CD14-positive monocyte (primary cell): ENCODE results near the gene CILP2. TPM values are rescaled to one million over a fixed set of nuclear protein-coding genes. Genes with fewer than 3 reads are reported as not detected.

Experiments
- DNase-seq, 3 donors: peaks; one replicate each; pipeline ENCODE4 v3.0.0-alpha.2; 2011 to 2022
- H2AFZ ChIP-seq: 2 replicates; pipeline ENCODE4 v1.6.0; 2012; ENCODE audit warnings: mild to moderate bottlenecking, low read depth, low read length, inconsistent platforms; ENCODE audit not compliant: insufficient read depth, poor library complexity, severe bottlenecking
- H3K27ac ChIP-seq, 2 donors: 1 replicate in 1 of 2; 2 replicates in 1 of 2; pipeline ENCODE4 v1.5.1; 2012 to 2013; ENCODE audit warnings: low read length in 2 of 2, control low read depth in 1 of 2, inconsistent platforms in 1 of 2, low read depth in 1 of 2, mild to moderate bottlenecking in 1 of 2
- H3K27me3 ChIP-seq, 2 donors: one replicate each; pipeline versions ENCODE4 v1.6.0 to v1.6.1; 2011 to 2013; ENCODE audit warnings: low read length in 2 of 2; ENCODE audit not compliant: control insufficient read depth in 2 of 2, insufficient read depth in 2 of 2
- H3K36me3 ChIP-seq, 2 donors: replicated peaks in 1 of 2; 1 replicate in 1 of 2; 2 replicates in 1 of 2; pipeline versions ENCODE4 v1.5.1 to v1.6.1; 2012 to 2013; ENCODE audit warnings: low read length in 2 of 2, control low read depth in 1 of 2, inconsistent platforms in 1 of 2, mild to moderate bottlenecking in 1 of 2; ENCODE audit not compliant: insufficient read depth in 2 of 2, control insufficient read depth in 1 of 2
- H3K4me1 ChIP-seq, 2 donors: 1 replicate in 1 of 2; 2 replicates in 1 of 2; pipeline versions ENCODE4 v1.5.1 to v1.6.1; 2012 to 2013; ENCODE audit warnings: low read length in 2 of 2, control low read depth in 1 of 2, inconsistent platforms in 1 of 2, mild to moderate bottlenecking in 1 of 2, moderate library complexity in 1 of 2; ENCODE audit not compliant: insufficient read depth in 2 of 2, control insufficient read depth in 1 of 2
- H3K4me2 ChIP-seq: replicated peaks from 2 replicates; pipeline ENCODE3; 2012; ENCODE audit warnings: low read length, moderate library complexity, mild to moderate bottlenecking; ENCODE audit not compliant: poor library complexity, severe bottlenecking; ENCODE audit errors: extremely low read depth
- H3K4me3 ChIP-seq, 3 experiments: fragments of 200-600 bp in 1 of 3; sonication (generic) in 1 of 3; replicated peaks in 1 of 3; 1 replicate in 2 of 3; 2 replicates in 1 of 3; pipeline ENCODE4 v1.5.1; 2011 to 2013; ENCODE audit warnings: low read length in 3 of 3, mild to moderate bottlenecking in 3 of 3, control low read depth in 2 of 3, low read depth in 2 of 3, inconsistent platforms in 1 of 3, moderate library complexity in 1 of 3
- H3K79me2 ChIP-seq: 2 replicates; pipeline ENCODE4 v1.6.0; 2012; ENCODE audit warnings: mild to moderate bottlenecking, control low read depth, inconsistent platforms, low read length, moderate library complexity; ENCODE audit not compliant: insufficient read depth
- H3K9ac ChIP-seq: 2 replicates; pipeline ENCODE4 v1.6.0; 2017; ENCODE audit warnings: low read length, mild to moderate bottlenecking; ENCODE audit not compliant: insufficient read depth, poor library complexity, severe bottlenecking
- H3K9me3 ChIP-seq, 2 donors: replicated peaks in 1 of 2; 1 replicate in 1 of 2; 2 replicates in 1 of 2; pipeline versions ENCODE4 v1.5.1 to v1.6.1; 2012 to 2013; ENCODE audit warnings: low read length in 2 of 2, control low read depth in 1 of 2; ENCODE audit not compliant: control insufficient read depth in 1 of 2, insufficient read depth in 1 of 2
- H4K20me1 ChIP-seq: 2 replicates; pipeline ENCODE4 v1.6.0; 2012; ENCODE audit warnings: mild to moderate bottlenecking, low read length, control low read depth, moderate library complexity; ENCODE audit not compliant: insufficient read depth
- H3K27ac Mint-ChIP-seq, 7 donors: one replicate each; pipeline ENCODE4 v1.8.0; 2020; ENCODE audit warnings: mild to moderate bottlenecking in 7 of 7, mixed read lengths in 7 of 7, moderate library complexity in 6 of 7, inconsistent platforms in 2 of 7
- H3K27me3 Mint-ChIP-seq, 3 donors: one replicate each; pipeline ENCODE4 v1.8.0; 2021 to 2022; ENCODE audit warnings: low read depth in 3 of 3, mild to moderate bottlenecking in 3 of 3, mixed read lengths in 3 of 3, moderate library complexity in 3 of 3, inconsistent platforms in 1 of 3
- H3K36me3 Mint-ChIP-seq, 2 donors: one replicate each; pipeline ENCODE4 v1.8.0; 2020; ENCODE audit warnings: mixed read lengths in 2 of 2, inconsistent platforms in 1 of 2, mild to moderate bottlenecking in 1 of 2
- H3K4me1 Mint-ChIP-seq: one replicate; pipeline ENCODE4 v1.8.0; 2020; ENCODE audit warnings: mild to moderate bottlenecking, mixed read lengths
- H3K4me3 Mint-ChIP-seq, 2 donors: one replicate each; pipeline ENCODE4 v1.8.0; 2020; ENCODE audit warnings: mild to moderate bottlenecking in 2 of 2, mixed read lengths in 2 of 2, moderate library complexity in 1 of 2
- H3K9me3 Mint-ChIP-seq, 7 donors: one replicate each; pipeline ENCODE4 v1.8.0; 2020 to 2022; ENCODE audit warnings: mixed read lengths in 7 of 7, mild to moderate bottlenecking in 6 of 7, moderate library complexity in 6 of 7, inconsistent platforms in 2 of 7
- WGBS: methylation state at CpG from one replicate; pipeline ENCODE4 v1.1.5; 2013; ENCODE audit warnings: missing lambda C conversion rate; ENCODE audit not compliant: insufficient coverage; 5-methylcytosine and 5-hydroxymethylcytosine counted together
- intact Hi-C, 2 donors: fragments of 100-400 bp; cut with micrococcal nuclease; formaldehyde crosslinking; loops; one replicate each; pipeline versions ENCODE4 v1.15.0 to v1.15.1; 2023
- polyA plus RNA-seq, 3 donors: library from polyadenylated mRNA; depleted of rRNA in 1 of 3; unstranded in 2 of 3; stranded (reverse) in 1 of 3; fragments of 300-500 nt in 2 of 3; fragments of >200 nt in 1 of 3; fragmentation: Illumina TruSeq in 2 of 3; gene quantifications; 1 replicate in 2 of 3; 2 replicates in 1 of 3; pipeline ENCODE4 v1.2.3, GENCODE V29; 2012 to 2021
- TF ChIP-seq, protein P1 (sequence below): fragments of 200-600 bp; IDR thresholded peaks from one replicate; pipeline ENCODE4 v1.8.0; 2022; ENCODE audit warnings: antibody characterized with exemption, mild to moderate bottlenecking

The CILP2 gene
- polyA plus RNA-seq, 3 donors: 0.04 TPM; not detected in 2

GRCh38 chr19:19492026-19492610 is 45.9 kb upstream of the CILP2 start:
- H3K4me3 ChIP-seq: no peak overlapping the region
- H3K27ac Mint-ChIP-seq: peak overlapping the region in 3 of 7 donors; percentile 14 to 58 (median 50)

GRCh38 chr19:19493841-19494546 is 44.1 kb upstream of the CILP2 start:
- no peak overlapping the region for H3K4me3 Mint-ChIP-seq
- H3K4me2 ChIP-seq: no peak overlapping the region
- no peak overlapping the region for H3K9ac ChIP-seq
- no peak for DNase-seq
- H3K36me3 Mint-ChIP-seq: peaks cover 65 to 85% of the 10 kb centered on the region in 2 donors
- peaks cover 0 to 2% (median 0%) of the 10 kb centered on the region in 7 donors for H3K9me3 Mint-ChIP-seq
- H3K79me2 ChIP-seq: peaks cover 43% of the 10 kb centered on the region
- H2AFZ ChIP-seq: no peak overlapping the region
- H3K36me3 ChIP-seq: peaks cover 70 to 81% of the 10 kb centered on the region in 2 donors
- peak overlapping the region in 1 of 2 donors; percentile 20 for H3K27ac ChIP-seq
- peaks cover 0 to 1% (median 0%) of the 10 kb centered on the region in 3 donors for H3K27me3 Mint-ChIP-seq
- peaks cover 54% of the 10 kb centered on the region for H4K20me1 ChIP-seq
- TF ChIP-seq, protein P1, sequence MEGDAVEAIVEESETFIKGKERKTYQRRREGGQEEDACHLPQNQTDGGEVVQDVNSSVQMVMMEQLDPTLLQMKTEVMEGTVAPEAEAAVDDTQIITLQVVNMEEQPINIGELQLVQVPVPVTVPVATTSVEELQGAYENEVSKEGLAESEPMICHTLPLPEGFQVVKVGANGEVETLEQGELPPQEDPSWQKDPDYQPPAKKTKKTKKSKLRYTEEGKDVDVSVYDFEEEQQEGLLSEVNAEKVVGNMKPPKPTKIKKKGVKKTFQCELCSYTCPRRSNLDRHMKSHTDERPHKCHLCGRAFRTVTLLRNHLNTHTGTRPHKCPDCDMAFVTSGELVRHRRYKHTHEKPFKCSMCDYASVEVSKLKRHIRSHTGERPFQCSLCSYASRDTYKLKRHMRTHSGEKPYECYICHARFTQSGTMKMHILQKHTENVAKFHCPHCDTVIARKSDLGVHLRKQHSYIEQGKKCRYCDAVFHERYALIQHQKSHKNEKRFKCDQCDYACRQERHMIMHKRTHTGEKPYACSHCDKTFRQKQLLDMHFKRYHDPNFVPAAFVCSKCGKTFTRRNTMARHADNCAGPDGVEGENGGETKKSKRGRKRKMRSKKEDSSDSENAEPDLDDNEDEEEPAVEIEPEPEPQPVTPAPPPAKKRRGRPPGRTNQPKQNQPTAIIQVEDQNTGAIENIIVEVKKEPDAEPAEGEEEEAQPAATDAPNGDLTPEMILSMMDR: no peak
- peaks cover 19% of the 10 kb centered on the region for H3K4me1 Mint-ChIP-seq
- H3K27me3 ChIP-seq: no peaks in the 10 kb centered on the region
- H3K4me1 ChIP-seq: peaks cover 14 to 17% of the 10 kb centered on the region in 2 donors
- H3K9me3 ChIP-seq: no peaks in the 10 kb centered on the region
- intact Hi-C loops: loop anchor here in 1 of 2 donors (5.0 kb wide), 1 partner anchor 347 kb away; no protein-coding TSS in a partner anchor
- 98% methylated on average over 13 of the region's 15 CpGs for WGBS
- no peak overlapping the region for H3K4me3 ChIP-seq
- peak overlapping the region in 1 of 7 donors; percentile 58 for H3K27ac Mint-ChIP-seq

More at GRCh38 chr19:19492026-19492610, 45.9 kb upstream of the CILP2 start:
- intact Hi-C loops: loop anchor here in 1 of 2 donors (5.0 kb wide), 1 partner anchor 345 kb away; no protein-coding TSS in a partner anchor
- H3K27ac ChIP-seq: no peak overlapping the region
- Mint-ChIP-seq H3K4me1 (peaks cover 34% of the 10 kb centered on the region), H3K36me3 (peaks cover 46 to 69% of the 10 kb centered on the region in 2 donors), H3K9me3 (no peaks in the 10 kb centered on the region), H3K4me3 (no peak overlapping the region), H3K27me3 (peaks cover 0 to 2% (median 1%) of the 10 kb centered on the region in 3 donors)
- H3K9ac ChIP-seq: no peak overlapping the region
- DNase-seq: no peak
- no peak overlapping the region for H3K4me2 ChIP-seq
- H3K79me2 ChIP-seq: peaks cover 53% of the 10 kb centered on the region
- no peak overlapping the region for H2AFZ ChIP-seq
- H3K4me1 ChIP-seq: peaks cover 23 to 32% of the 10 kb centered on the region in 2 donors
- H3K36me3 ChIP-seq: peaks cover 51 to 62% of the 10 kb centered on the region in 2 donors
- TF ChIP-seq, protein P1: no peak
- peaks cover 46% of the 10 kb centered on the region for H4K20me1 ChIP-seq
- no peaks in the 10 kb centered on the region for H3K9me3 ChIP-seq
- H3K27me3 ChIP-seq: no peaks in the 10 kb centered on the region
- WGBS: 93% methylated on average over 18 of the region's 21 CpGs
